HG03064 (cell line): Measurements from ENCODE around the gene IL32.

ENCODE experiments used
- ATAC-seq: cut with Tn5 transposase; IDR thresholded peaks from one replicate; pipeline ENCODE4 v1.9.1; 2021; ENCODE audit warnings: low read depth; ENCODE audit not compliant: unreplicated experiment

IL32 gene

GRCh38 chr16:3027983-3028715 is 37.3 kb upstream of the IL32 start:
- ATAC-seq: no peak

- no peak for ATAC-seq
Observed at GRCh38 chr16:3028716-3029319, 36.6 kb upstream of the IL32 start.

GRCh38 chr16:3029491-3030221 is 35.8 kb upstream of the IL32 start:
- ATAC-seq: no peak

GRCh38 chr16:3030222-3031212 is 34.9 kb upstream of the IL32 start:
- no peak for ATAC-seq

- ATAC-seq: no peak
Observed at GRCh38 chr16:3032624-3033023, 32.8 kb upstream of the IL32 start.

GRCh38 chr16:3035289-3035971 is 30.0 kb upstream of the IL32 start:
- ATAC-seq: no peak

- ATAC-seq: no peak
Observed at GRCh38 chr16:3035972-3036725, 29.3 kb upstream of the IL32 start.

- no peak for ATAC-seq
Observed at GRCh38 chr16:3036726-3037315, 28.6 kb upstream of the IL32 start, which contains the start of gene BICDL2. Gene BICDL2, minus strand, starts transcription at chr16:3036944. Its CDS starts 1,448 bp downstream, at chr16:3035496.

GRCh38 chr16:3038256-3038655 is 27.2 kb upstream of the IL32 start:
- ATAC-seq: no peak

- ATAC-seq: no peak
Observed at GRCh38 chr16:3038896-3039295, 26.5 kb upstream of the IL32 start.

GRCh38 chr16:3042376-3042775 is 23.1 kb upstream of the IL32 start:
- ATAC-seq: no peak

GRCh38 chr16:3044708-3045107 is 20.7 kb upstream of the IL32 start:
- no peak for ATAC-seq

GRCh38 chr16:3045758-3046640 is 19.4 kb upstream of the IL32 start, which contains the start of gene MMP25:
Gene MMP25, plus strand, starts transcription at chr16:3046561. Its CDS starts 357 bp downstream, at chr16:3046918.
- no peak for ATAC-seq

- ATAC-seq: no peak
Observed at GRCh38 chr16:3046641-3047386, 18.6 kb upstream of the IL32 start.

GRCh38 chr16:3047387-3047720 is 18.1 kb upstream of the IL32 start:
- no peak for ATAC-seq

GRCh38 chr16:3049921-3050481 is 15.4 kb upstream of the IL32 start:
- ATAC-seq: no peak

GRCh38 chr16:3050487-3050886 is 15.0 kb upstream of the IL32 start:
- no peak for ATAC-seq
